Stimulated activated CD4-positive, alpha-beta T cell treated with anti-CD3 and anti-CD28 coated beads, Interleukin-2, amount 100 ng/mL, for 48 hours (primary cell): ENCODE measurements around the gene AGGF1.
A peak's percentile ranks its signal among the peaks of the same experiment; 100 is the strongest.
"Not testable (repeated sequence)": the region's sequence is repeated elsewhere in the genome, so short reads cannot be mapped to it uniquely, and the experiment has no call there.

Experiments used
- DNase-seq, 2 donors: peaks; one replicate each; pipeline ENCODE4 v3.0.0-alpha.2; 2020

The AGGF1 gene

DNA sequence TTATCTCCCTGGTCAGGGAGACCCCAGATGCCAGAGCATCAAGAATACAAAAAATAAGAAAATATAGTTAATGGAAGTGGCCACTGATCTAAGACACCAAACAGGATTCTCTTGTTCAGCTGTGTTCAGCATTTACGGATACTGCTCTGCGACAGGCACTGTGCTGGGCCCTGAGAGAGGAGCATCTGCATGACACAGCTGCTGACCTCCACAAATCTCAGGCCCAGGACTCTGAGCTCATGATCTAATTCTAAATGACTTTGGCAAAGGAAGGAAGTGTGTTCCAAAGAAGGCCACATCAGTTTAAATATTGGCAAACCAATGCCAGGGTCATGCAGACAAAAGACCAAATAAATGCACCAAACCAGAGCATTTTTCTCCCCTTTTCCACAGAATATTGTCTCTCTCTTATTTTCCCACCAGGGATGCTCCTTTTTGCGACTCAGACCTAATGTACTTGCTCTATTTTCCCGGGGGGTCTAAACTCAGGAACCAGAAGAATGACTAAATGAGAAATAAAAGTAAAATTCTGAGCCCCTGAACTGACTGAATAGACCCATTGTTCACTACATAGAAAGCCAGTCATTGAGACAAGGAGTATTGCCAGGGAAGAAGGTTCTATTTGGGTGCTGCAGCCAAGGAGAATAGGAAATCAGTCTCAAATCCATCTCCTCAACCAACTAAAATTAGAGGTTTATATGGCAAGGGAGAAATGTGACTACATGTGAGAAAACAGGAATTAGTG is 1.4 kb upstream of the AGGF1 start:
- DNase-seq = no peak

DNA sequence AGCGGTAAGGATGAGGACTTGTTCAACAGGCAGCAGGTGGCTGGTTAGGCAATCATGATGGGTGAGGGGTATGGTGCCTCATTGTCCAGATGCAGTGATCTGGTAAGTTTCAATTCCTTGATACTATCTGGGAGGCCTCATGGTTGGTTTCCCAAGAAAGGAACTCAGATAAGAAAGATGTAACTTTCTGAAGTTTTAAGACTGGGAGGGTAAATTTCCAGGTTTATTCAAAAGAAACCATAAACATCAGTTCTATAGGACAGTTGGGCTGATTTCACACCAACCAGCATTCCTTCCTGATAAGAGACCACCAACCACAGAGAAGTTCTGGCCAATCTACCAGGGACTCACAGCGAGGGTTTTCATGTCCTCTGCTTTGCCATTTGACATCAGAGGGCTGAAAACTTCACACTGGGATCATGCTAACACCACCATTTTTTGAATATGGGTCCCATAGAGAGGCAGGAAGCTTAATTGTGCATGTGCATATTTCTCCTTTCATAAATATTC is 773 bp upstream of the AGGF1 start:
- no peak for DNase-seq

DNA sequence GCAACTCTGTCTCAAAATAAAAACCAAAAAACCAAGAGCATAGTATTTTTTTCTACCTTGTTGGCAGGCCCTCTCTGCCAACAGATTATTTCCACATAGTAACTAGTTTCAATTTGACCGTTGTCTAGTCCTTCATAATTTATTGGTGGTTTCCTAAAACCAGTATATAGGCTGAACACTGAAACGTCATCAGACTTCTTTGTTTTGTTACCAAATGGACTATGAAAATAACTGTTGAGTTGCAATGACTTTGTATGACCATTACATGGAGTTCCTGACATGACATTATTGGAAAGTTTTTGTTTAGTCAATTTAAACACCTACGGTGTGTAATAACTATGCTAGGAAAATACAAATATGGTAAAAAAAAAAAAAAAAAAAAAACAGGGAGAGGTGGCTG is 1.7 kb downstream of the AGGF1 start:
- DNase-seq = no peak

DNA sequence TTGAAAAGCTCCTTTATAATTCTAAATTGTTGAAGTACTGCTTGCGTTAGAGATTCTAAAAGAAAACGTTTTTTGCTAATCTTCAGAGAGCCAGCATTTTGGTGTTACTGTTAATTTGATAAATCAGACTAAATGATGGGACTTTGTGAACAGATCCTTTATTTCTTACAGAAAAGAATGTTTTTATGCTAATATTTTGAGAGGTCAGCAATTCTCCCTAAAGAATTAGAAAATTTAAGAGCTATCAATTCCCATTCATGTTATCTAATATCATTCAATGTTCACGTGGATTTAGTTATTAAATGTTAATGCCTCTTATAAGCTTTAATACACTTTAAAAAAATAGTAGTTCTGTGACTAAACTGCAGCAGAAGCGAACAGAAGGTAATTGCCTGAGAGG is 2.4 kb downstream of the AGGF1 start:
- DNase-seq = no peak

DNA sequence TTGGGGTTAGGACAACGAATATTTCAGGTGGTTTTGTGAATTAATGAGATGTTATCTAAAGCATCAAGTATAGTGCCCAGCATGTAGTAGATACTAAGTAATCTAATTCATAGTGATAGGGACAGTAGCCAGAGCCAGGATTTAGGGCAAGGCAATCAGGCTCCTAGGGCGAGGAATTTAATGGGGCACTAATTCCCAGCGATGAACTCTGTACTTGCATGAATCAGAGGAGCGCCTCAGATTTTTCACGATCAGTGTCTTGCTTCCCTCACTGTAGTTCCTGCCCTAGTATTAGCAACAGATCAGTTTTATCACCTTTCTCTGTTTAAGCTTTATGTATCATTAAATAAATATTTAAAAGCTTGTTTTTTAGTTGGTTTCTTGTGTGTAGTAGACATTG is 3.1 kb downstream of the AGGF1 start:
- DNase-seq = no peak

DNA sequence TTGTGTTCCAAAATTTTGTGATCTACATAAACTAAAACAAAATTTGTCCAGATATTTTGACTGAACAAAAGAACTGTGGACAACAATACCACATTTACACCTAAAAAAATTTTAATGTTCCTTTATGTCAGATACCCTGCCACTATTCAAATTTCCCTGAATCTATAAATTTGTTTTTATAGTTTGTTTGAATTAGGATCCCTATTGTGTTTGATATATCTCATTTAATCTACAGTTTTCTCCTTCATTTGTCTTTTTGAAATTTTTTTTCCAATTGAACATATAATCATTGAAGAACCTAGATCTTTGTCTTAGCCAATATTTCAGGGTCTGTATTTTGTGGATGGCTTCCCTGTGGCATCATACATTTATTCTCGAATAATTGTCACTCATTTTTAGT is 5.7 kb downstream of the AGGF1 start:
- no peak for DNase-seq

DNA sequence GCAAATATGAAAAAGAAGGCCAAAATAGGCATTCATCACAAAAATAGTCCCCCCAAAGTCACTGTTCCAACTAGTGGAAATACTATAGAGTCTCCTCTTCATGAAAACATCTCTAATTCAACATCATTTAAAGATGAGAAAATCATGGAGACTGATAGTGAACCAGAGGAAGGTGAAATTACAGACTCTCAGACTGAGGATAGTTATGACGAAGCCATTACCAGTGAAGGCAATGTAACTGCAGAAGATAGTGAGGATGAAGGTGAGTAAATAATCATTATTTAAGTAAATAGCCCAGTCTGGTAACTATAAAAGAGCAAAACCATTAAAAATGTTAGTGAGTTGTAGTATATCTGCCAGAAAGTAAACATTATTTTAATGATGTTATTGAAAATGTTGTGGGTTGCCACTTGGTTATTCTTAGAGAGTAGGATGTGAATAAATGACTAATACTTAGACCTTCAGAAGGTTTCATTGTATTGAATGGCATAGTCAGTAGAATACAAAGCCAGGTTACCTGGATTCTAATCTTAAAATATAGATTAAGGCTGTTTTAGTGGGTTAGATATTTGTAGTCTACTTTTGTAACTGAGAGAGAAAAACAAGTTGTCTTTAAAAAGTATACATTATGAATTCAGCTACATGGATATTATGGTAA is 16.3 kb downstream of the AGGF1 start:
- no peak for DNase-seq

DNA sequence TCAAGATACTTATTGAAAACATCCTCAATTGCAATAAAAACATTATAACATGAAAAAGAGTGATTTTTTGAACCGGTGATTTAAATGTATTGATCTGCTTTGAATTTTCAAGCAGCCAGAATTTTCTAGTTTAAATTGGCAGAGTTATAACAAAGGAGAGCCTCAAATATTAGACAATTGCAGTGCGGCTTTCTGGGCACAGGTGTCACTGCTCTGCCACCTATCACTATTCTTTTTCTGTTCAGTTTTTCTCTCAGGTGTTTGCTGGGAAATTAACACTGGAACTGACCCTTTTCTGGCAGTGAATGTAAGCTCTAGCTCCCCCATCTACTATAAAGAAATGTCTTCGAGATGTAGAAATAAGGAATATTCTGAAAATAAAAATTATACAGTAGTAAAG is 33.8 kb downstream of the AGGF1 start:
- DNase-seq = no peak

DNA sequence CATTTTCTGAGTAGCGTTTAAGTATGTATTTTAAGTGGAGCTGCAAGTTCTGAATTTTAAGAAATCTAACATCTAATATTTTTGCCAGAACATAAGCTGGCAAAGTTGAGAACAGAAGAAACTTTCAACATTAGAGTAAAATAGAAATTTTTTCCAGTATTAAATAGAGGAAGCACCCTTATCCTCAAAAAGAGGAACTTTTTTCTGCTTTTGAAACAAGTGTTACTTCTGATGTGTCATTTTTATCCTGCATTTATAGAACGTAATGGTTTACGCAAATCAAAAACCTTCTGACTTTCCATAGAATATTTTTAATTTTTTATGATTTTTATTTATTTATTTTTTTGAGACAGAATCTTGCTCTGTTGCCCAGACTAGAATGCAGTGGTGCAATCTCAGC is 35.1 kb downstream of the AGGF1 start:
- no peak for DNase-seq

DNA sequence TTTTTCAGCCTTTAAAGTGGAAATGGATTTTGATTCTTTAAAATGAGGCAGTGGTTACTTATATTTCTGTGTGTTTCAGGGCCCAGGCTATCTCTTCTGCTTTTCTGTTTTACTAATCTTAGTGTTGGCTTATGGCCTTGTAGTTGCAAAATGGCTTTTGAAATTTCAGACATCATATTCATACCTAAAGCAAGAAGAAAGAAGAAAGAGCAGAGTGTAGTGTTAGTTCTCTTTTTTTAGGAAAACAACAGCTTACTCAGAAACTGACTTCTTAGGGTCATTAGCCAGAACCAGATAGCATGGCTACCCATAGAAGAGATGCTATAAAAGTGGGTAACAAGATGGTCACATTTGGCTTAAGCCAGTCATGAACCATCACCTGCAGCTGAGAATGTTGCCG is 36.0 kb downstream of the AGGF1 start:
- DNase-seq = no peak

DNA sequence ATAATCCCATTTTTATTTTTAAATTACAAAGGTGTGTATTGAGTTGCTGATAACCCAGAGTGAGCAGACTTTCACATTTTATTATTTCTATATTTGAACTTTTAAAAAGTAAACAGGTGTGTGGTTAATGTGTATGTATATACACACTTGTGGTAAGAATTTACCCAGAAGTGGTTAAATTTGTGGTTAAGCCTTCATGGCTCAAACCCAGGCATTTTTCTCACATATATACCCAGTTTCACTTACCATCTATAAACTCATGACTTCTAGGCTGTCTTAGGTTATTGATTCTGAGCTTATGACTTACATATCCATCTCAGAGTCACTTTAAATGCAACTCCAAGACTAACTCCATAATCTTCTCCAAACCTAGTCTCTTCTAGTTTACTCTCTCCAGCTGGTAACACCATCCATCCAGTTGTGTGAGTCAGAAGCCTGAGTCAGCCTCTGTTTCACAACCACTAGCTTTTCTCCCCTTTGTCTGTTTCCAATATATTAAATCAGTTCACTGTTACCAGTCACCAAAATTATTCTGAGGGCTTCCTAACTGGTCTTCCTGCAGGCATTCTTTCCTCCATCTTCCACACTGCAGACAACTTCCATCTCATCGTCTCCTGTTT is 36.7 kb downstream of the AGGF1 start:
- DNase-seq = no peak

DNA sequence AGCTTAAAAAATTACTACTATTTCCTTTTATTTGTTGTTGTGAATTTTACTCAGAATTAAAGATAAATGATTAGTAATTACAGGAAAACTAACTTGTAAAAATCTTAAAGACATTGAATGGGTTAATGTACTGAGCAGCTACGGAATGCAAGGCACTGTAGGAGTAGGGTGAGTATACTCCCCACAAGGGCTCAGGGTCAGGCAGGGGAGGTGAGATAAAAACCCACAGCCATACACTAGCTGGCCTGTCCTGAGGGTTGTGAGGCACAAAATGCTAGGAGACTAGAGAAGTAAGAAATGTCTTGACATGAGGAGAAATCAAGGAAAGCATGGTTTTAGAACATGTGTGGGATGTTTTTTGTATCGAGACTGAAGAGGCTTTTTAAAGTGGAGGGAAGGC is 43.5 kb downstream of the AGGF1 start:
- no peak for DNase-seq

DNA sequence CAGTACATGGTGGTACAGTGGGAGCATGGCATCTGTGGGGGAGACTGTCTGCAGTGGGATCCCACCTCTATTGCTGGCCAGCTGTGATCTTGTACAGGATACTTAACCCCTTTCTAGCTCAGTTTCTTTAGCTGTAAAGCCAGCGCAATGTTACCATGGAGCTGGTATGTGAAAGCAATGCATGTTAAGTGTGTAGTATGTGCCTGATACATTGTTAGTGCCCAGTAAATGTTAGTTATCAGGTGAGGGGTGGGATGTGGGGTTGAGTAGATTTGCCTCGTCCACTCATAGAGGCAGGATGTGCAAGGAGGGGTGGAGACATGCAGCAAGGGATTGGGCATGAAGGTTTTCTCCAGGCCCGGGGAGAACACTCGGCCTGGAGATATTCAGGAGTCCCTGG is 44.5 kb downstream of the AGGF1 start:
- no peak for DNase-seq

DNA sequence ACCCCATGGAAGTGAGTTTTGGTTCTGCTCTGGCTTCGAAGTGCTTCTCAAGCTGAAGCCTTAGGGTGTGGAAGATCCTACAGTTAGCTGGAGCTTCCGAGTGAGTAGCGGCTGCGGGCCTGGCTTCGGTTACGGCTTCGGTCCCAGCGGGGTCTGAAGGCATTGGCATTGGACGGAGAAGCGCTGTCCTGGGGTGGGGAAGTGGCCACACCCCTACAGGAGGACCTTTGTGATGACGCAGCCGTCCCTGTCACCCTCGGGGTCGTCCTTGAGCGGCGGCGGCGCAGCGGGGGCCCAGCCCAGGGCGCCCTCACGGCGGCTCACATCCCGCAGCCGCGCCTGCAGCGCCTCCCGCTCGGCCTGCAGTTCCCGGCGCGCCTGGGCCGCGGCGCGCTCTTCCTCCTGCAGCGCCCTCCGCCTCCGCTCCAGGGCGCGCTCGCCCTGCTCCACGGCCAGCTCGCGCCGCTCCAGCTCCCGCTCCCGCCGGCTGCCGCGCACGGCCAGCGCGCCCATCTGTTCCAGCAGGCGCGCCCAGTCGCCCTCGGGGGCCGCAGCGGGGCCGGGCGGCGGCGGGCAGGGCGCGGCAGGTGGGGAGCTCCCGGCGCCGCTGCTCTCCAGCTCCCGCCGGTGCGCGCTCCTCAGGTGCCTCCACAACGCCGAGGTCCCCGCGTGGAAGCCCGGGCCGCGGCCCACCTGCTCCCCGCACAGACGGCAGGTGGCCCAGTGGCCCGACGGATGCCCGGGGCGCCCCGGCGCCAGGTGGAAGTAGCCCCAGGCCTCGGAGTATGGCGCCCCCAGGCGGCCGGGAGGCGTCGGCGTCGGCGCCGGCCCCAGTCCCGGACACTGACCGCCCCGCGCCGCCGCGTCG is 47.0 kb downstream of the AGGF1 start:
- peak; percentile 49 to 72 for DNase-seq

DNA sequence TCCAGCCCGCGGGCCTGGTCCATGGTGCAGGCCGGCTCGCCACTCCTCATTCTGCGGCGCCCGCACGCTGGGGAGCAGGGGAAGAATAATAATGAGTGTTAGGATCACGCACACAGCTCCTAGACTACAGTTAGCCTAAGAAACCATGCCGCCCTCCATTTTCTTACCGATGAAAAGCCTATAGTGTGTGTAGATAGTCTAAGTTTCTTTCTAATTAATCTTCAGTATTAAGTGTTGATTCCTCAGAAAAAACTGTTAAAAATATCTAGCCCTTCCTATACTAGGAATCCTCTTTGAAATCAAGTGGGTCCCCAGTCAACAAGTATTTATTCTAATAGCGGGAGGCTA is 47.6 kb downstream of the AGGF1 start:
- no peak for DNase-seq

DNA sequence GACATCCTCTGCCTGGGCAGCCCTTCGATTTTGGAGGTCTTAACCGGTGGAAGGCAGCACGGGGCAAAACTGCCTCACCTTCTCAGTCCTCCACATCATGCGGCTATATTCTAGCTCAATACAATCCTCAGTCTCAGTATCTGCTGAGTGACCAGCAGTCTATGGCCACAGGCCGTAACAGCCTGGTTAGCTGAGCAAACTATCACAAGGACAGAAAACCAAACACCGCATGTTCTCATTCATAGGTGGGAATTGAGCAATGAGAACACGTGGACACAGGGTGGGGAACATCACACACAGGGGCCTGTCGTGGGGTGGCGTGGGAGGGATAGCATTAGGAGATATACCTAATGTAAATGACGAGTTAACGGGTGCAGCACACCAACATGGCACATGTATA is 50.3 kb downstream of the AGGF1 start:
- DNase-seq = not testable (repeated sequence)

DNA sequence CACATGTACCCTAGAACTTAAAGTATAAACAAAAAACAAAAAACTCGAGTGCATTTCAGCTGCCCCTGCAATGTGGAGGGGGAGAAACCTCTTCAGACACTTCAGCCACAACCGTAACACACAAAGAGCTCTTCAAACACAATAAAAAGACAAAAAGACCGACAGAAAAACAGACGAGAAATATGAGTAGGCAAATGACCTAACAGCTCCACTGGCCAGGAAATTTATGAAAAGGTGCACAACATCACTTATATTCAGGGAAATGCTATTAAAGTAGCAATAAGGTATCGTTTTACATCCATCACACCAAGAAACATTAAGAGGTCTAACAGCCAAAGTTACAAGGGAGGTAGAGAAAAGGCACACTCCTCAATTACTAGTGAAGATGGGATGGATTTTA is 50.7 kb downstream of the AGGF1 start:
- no peak for DNase-seq

DNA sequence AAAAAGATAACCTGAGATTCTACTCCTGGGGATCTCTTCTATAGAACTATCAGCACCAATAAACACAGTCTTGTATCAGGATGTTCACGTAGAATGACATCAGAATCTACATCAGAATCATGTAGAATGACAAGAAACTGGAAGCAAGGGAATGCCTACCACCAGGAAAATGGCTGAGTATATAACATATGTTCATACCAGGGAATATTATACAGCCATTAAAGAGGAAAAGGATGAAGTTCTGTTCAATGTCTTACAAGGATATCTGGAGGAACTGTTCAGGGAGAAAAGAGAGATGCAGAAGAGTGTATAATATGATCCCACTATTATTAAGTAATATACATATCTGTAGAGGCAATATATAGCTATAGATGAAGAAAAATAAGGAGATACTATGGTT is 52.1 kb downstream of the AGGF1 start:
- DNase-seq = no peak

DNA sequence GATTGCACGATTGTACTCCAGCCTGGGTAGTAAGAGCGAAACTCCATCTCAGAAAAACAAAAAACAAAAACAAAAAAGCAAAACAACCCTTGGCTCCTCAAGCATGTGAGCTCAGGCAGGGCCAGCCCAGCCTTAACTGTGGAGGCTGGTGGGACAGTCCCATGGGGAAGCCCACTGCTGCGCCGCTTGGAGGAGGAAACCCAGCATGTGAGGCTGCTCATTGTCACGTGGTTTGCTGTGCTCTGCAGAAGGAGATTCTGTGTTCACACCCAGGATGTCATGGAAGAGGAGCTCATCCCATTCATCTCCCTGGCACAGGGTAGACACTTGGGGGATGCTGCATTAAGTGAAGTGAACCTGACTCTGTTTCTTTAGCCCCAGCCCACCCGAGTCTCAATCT is 52.9 kb downstream of the AGGF1 start:
- DNase-seq = no peak

DNA sequence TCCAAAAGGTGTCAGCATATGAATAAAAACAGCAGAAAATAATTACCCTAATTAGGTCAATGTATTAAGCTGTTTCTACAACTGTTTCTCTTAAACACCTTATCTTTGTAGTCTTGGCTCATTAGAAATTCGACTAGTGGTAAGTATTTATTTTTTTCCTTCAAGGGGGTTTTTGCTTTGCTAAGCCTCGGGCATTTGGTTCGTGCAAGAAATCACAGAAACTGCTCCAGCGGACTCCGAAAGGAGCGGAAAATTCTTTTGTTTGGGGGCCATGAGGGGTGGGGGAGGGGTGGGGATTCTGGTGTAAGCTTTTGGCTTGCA is 56.1 kb downstream of the AGGF1 start:
- no peak for DNase-seq

DNA sequence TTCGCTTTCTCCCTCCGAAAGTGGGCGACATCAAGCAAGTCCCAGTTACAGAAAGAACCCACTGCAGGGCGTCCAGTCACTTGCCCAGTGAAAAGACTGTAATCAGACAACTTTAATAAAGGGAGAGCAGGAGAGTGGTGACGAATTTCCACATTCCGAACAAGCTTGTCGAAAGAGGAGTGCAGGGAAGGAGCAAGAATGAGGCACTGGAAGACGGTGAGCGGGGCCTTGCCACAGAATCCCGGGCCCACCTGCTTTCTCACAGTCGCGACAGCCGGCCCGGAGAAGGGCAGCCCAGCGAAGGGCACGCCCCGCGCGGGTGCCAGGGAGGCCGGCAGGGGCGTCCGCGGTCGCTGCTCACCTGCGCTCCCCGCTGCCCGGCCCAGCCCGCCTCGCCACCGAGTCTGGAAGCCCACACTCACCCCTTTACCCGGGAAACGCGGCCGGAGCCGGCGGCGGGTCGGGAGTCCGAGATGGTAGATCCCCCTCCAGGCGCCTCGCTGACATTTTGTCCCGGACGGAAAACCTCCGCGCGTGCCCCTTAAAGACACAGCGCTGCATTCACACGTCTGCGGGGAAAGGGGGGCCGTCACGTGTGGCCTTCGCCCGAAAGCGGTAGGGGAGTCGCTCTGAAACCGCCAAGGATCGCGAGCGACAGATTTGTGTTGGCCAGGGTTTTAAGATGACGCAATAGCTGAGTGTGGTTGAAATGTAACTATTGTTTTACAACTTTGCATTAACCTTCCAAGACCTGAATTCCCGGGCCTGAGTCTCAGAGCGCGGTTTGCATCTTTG is 56.7 kb downstream of the AGGF1 start, which contains the start of gene ZBED3:
TSS of gene ZBED3 (minus strand) at position 597 of the 795 bp plus-strand sequence. CDS start 9,407 bp downstream, outside the sequence.
- DNase-seq = peak; percentile 26 to 27

DNA sequence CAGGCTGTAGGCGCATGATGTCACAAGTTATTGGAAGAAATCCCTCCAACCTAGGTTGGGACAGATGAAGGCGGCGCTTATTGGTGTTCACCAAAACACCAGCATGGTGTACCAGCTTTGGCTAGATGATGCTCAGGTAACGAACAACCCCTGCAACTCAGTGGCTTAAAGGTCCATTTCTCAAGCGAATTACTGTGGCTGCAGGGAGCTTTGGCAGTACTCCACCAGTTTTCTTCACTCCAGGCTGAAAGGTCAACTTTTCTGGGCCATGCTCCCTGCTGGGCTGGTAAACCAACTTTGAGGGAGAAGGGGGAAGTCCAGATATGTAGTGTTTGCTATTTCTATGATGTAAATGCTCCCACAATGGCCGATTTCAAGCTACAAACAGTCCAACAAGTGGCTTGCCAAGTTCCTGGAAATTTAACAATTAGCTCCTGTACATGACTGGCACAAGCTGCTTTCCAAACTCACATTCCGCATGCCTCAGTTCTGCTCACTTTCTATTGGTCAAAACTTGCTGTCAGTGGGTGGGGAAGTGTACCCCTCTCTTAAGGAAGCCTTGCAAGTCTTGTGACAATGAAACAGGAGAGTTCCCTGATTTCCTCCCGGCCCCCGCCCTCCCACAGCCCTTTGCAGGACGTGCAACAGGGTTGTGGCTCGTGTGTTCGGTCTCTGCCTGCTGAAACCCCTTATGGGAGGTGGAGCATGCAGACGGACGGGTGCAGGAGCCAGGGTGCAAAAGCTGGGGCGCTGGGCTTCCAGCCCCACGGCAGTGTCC is 57.5 kb downstream of the AGGF1 start:
- no peak for DNase-seq
